Neural cell (in vitro differentiated cells): Measurements from ENCODE around the gene TBC1D19. TPM values are rescaled to one million over a fixed set of nuclear protein-coding genes. Genes with fewer than 3 reads are reported as not detected.

Source experiments
- H2AFZ ChIP-seq: fragments of 200-600, 300-800 bp; sonication (generic), shearing (Covaris generic); 2 replicates; pipeline ENCODE4 v1.6.0; 2014; ENCODE audit warnings: low read depth, mild to moderate bottlenecking, antibody characterized with exemption, low read length, moderate library complexity
- H3F3A ChIP-seq: fragments of 200-600 bp; shearing (Covaris generic); 2 replicates; pipeline ENCODE4 v1.6.1; 2016; ENCODE audit warnings: mild to moderate bottlenecking, moderate library complexity, mixed read lengths, antibody characterized with exemption, low read length; ENCODE audit not compliant: insufficient read depth, poor library complexity, severe bottlenecking
- H3K27ac ChIP-seq: fragments of 200-600, 300-800 bp; sonication (generic), shearing (Covaris generic); 2 replicates; pipeline ENCODE4 v1.5.1; 2014; ENCODE audit warnings: mild to moderate bottlenecking, low read length, moderate library complexity
- H3K27me3 ChIP-seq: fragments of 300-800, 200-600 bp; sonication (generic), shearing (Covaris generic); 2 replicates; pipeline ENCODE4 v1.6.0; 2014; ENCODE audit warnings: mild to moderate bottlenecking, low read depth, low read length, moderate library complexity; ENCODE audit not compliant: insufficient read depth
- H3K36me3 ChIP-seq: fragments of 300-800, 200-600 bp; sonication (generic), shearing (Covaris generic); 2 replicates; pipeline ENCODE4 v1.5.1; 2014; ENCODE audit warnings: mild to moderate bottlenecking, antibody characterized with exemption, low read length, moderate library complexity; ENCODE audit not compliant: insufficient read depth
- H3K4me2 ChIP-seq: fragments of 300-800, 200-600 bp; sonication (generic), shearing (Covaris generic); 2 replicates; pipeline ENCODE4 v1.6.0; 2014; ENCODE audit warnings: mild to moderate bottlenecking, low read length
- H3K4me3 ChIP-seq: fragments of 300-800, 200-600 bp; sonication (generic), shearing (Covaris generic); 2 replicates; pipeline ENCODE4 v1.5.1; 2014; ENCODE audit warnings: mild to moderate bottlenecking, low read length, moderate library complexity
- H3K79me2 ChIP-seq: fragments of 200-600 bp; shearing (Covaris generic); replicated peaks from 2 replicates; pipeline ENCODE4 v1.6.0; 2014; ENCODE audit warnings: mild to moderate bottlenecking, low read length, moderate library complexity; ENCODE audit not compliant: insufficient read depth
- H3K9ac ChIP-seq: fragments of 300-800, 200-600 bp; sonication (generic), shearing (Covaris generic); 2 replicates; pipeline ENCODE4 v1.6.1; 2016; ENCODE audit warnings: mild to moderate bottlenecking, low read length, mixed read lengths
- H3K9me2 ChIP-seq: fragments of 200-600 bp; shearing (Covaris generic); 2 replicates; pipeline ENCODE4 v1.6.1; 2016; ENCODE audit warnings: mild to moderate bottlenecking, low read length, mixed read lengths; ENCODE audit not compliant: insufficient read depth
- H3K9me3 ChIP-seq: fragments of 200-600, 300-800 bp; sonication (generic), shearing (Covaris generic); 2 replicates; pipeline ENCODE4 v1.6.1; 2016; ENCODE audit warnings: mild to moderate bottlenecking, mixed run types, low read length, moderate library complexity, mixed read lengths
- H4K20me1 ChIP-seq: fragments of 200-600 bp; shearing (Covaris generic); 2 replicates; pipeline ENCODE4 v1.6.1; 2016; ENCODE audit warnings: mild to moderate bottlenecking, mixed run types; ENCODE audit not compliant: insufficient read depth
- EP300 ChIP-seq: fragments of 450-650 bp; conservative IDR thresholded peaks from 2 replicates; pipeline ENCODE4 v1.6.1; 2014; ENCODE audit warnings: antibody characterized with exemption, mild to moderate bottlenecking, moderate library complexity; ENCODE audit not compliant: poor library complexity, severe bottlenecking
- EZH2 ChIP-seq: fragments of 200-600, 300-800 bp; shearing (Covaris generic), sonication (generic); IDR thresholded peaks from 2 replicates; pipeline ENCODE4 v1.6.1; 2014; ENCODE audit warnings: antibody characterized with exemption, low read length, borderline replicate concordance, mild to moderate bottlenecking; ENCODE audit not compliant: insufficient read depth, poor library complexity, severe bottlenecking
- MXI1 ChIP-seq: fragments of 450-650 bp; conservative IDR thresholded peaks from 2 replicates; pipeline ENCODE4 v1.6.1; 2014; ENCODE audit warnings: antibody characterized with exemption, mild to moderate bottlenecking; ENCODE audit not compliant: poor library complexity, severe bottlenecking
- POLR2AphosphoS5 ChIP-seq: IDR thresholded peaks from 2 replicates; pipeline ENCODE4 v1.6.1; 2012
- RAD21 ChIP-seq: fragments of 450-650 bp; conservative IDR thresholded peaks from 2 replicates; pipeline ENCODE4 v1.6.1; 2014; ENCODE audit warnings: antibody characterized with exemption, mild to moderate bottlenecking, moderate library complexity
- SMC3 ChIP-seq: fragments of 450-650 bp; conservative IDR thresholded peaks from 2 replicates; pipeline ENCODE4 v1.6.1; 2014; ENCODE audit warnings: antibody characterized with exemption, mild to moderate bottlenecking, moderate library complexity; ENCODE audit not compliant: poor library complexity
- TAF1 ChIP-seq: IDR thresholded peaks from 2 replicates; pipeline ENCODE4 v1.6.1; 2012; ENCODE audit warnings: low read depth
- polyA plus RNA-seq: library from polyadenylated mRNA; depleted of rRNA; stranded (reverse); fragments of >200 nt; gene quantifications from 2 replicates; pipeline ENCODE4 v1.2.3, GENCODE V29; 2014
- TF ChIP-seq, protein P1 (sequence below): IDR thresholded peaks from 2 replicates; pipeline ENCODE4 v1.6.1; 2012; ENCODE audit warnings: borderline replicate concordance
- TF ChIP-seq, protein P2 (sequence below): fragments of 450-650 bp; IDR thresholded peaks from 2 replicates; pipeline ENCODE4 v1.5.1; 2014; ENCODE audit warnings: antibody characterized with exemption, mild to moderate bottlenecking, moderate library complexity; ENCODE audit not compliant: poor library complexity, severe bottlenecking

TBC1D19 gene
- polyA plus RNA-seq, 1 donor from 2014 or later, result 23.1 TPM

GRCh38 chr4:26779224-26779623 is 195.3 kb downstream of the TBC1D19 start:
- H3K4me2 ChIP-seq, result no peak overlapping the region
- H3F3A ChIP-seq, result no peaks in the 10 kb centered on the region
- TF ChIP-seq POLR2AphosphoS5, result no peak
- TF ChIP-seq EP300, result no peak
- no peaks in the 10 kb centered on the region for H3K9me2 ChIP-seq
- H3K79me2 ChIP-seq, result no peaks in the 10 kb centered on the region
- no peaks in the 10 kb centered on the region for H3K36me3 ChIP-seq
- H2AFZ ChIP-seq, result no peak overlapping the region
- H3K9ac ChIP-seq, result no peak overlapping the region
- H3K9me3 ChIP-seq, result no peaks in the 10 kb centered on the region
- H3K27ac ChIP-seq, result no peak overlapping the region
- H3K27me3 ChIP-seq, result no peaks in the 10 kb centered on the region
- no peak overlapping the region for H3K4me3 ChIP-seq
- H4K20me1 ChIP-seq, result no peaks in the 10 kb centered on the region

DNA sequence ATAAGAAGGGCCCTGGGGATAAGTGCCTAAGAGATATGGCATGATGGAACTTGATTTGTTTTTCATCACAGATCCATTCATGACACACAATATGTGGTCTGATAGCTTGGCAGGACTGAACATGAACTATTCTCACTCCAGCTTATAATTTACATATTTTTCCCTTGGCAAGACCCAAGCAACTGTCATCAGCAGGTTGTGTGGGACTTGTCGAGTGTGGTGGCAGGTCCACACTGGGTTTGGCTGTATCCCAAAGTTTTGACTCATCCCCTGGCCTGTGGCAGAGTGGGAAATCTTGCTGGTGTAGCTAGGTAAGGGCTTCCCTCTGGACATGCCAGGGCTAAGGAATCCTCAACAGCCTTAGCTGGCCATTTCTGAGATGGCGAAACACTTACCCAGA is 195.8 kb downstream of the TBC1D19 start:
- Histone ChIP-seq H3K27me3 (no peaks in the 10 kb centered on the region), H3K4me2 (no peak overlapping the region), H3K36me3 (no peaks in the 10 kb centered on the region), H3K4me3 (no peak overlapping the region), H3K9me2 (no peaks in the 10 kb centered on the region), H3K9me3 (no peaks in the 10 kb centered on the region), H3K9ac (no peak overlapping the region), H3K27ac (no peak overlapping the region), H2AFZ (no peak overlapping the region), H3K79me2 (no peaks in the 10 kb centered on the region), H3F3A (no peaks in the 10 kb centered on the region), H4K20me1 (no peaks in the 10 kb centered on the region)
- TF ChIP-seq, protein P1, sequence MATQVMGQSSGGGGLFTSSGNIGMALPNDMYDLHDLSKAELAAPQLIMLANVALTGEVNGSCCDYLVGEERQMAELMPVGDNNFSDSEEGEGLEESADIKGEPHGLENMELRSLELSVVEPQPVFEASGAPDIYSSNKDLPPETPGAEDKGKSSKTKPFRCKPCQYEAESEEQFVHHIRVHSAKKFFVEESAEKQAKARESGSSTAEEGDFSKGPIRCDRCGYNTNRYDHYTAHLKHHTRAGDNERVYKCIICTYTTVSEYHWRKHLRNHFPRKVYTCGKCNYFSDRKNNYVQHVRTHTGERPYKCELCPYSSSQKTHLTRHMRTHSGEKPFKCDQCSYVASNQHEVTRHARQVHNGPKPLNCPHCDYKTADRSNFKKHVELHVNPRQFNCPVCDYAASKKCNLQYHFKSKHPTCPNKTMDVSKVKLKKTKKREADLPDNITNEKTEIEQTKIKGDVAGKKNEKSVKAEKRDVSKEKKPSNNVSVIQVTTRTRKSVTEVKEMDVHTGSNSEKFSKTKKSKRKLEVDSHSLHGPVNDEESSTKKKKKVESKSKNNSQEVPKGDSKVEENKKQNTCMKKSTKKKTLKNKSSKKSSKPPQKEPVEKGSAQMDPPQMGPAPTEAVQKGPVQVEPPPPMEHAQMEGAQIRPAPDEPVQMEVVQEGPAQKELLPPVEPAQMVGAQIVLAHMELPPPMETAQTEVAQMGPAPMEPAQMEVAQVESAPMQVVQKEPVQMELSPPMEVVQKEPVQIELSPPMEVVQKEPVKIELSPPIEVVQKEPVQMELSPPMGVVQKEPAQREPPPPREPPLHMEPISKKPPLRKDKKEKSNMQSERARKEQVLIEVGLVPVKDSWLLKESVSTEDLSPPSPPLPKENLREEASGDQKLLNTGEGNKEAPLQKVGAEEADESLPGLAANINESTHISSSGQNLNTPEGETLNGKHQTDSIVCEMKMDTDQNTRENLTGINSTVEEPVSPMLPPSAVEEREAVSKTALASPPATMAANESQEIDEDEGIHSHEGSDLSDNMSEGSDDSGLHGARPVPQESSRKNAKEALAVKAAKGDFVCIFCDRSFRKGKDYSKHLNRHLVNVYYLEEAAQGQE, result no peak
- TF ChIP-seq, protein P2, sequence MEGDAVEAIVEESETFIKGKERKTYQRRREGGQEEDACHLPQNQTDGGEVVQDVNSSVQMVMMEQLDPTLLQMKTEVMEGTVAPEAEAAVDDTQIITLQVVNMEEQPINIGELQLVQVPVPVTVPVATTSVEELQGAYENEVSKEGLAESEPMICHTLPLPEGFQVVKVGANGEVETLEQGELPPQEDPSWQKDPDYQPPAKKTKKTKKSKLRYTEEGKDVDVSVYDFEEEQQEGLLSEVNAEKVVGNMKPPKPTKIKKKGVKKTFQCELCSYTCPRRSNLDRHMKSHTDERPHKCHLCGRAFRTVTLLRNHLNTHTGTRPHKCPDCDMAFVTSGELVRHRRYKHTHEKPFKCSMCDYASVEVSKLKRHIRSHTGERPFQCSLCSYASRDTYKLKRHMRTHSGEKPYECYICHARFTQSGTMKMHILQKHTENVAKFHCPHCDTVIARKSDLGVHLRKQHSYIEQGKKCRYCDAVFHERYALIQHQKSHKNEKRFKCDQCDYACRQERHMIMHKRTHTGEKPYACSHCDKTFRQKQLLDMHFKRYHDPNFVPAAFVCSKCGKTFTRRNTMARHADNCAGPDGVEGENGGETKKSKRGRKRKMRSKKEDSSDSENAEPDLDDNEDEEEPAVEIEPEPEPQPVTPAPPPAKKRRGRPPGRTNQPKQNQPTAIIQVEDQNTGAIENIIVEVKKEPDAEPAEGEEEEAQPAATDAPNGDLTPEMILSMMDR, result no peak
- no peak for TF ChIP-seq EZH2
- no peak for TF ChIP-seq MXI1
- TF ChIP-seq TAF1, result no peak
- TF ChIP-seq SMC3, result no peak
- TF ChIP-seq POLR2AphosphoS5, result no peak
- TF ChIP-seq EP300, result no peak
- no peak for TF ChIP-seq RAD21

DNA sequence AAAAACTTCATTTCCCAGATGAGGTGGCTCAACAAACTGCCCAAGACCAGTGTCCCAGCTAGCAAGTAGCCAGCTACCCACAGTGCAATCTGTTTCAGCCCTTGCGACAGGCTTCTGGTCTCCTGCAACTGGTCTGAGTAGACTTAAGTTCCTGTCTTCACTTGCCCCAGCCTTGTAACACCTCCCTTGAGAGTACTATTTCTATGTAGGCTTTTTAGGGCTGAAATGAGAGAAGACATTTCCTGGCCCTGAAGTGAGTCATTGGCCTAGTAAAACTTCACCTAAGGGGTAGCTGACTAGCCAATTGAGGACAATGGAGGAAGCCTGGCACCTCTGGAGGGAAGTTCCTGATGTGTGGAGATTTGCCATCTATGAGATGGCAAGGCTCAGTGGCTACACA is 196.7 kb downstream of the TBC1D19 start:
- Histone ChIP-seq H4K20me1 (no peaks in the 10 kb centered on the region), H3K27ac (no peak overlapping the region), H3K36me3 (no peaks in the 10 kb centered on the region), H3F3A (no peaks in the 10 kb centered on the region), H2AFZ (no peak overlapping the region), H3K4me3 (no peak overlapping the region), H3K9me3 (no peaks in the 10 kb centered on the region), H3K9me2 (no peaks in the 10 kb centered on the region), H3K9ac (no peak overlapping the region), H3K4me2 (no peak overlapping the region), H3K79me2 (no peaks in the 10 kb centered on the region), H3K27me3 (no peaks in the 10 kb centered on the region)
- TF ChIP-seq POLR2AphosphoS5 (no peak), RAD21 (no peak), EZH2 (no peak), TAF1 (no peak), EP300 (no peak), MXI1 (no peak), SMC3 (no peak)
- TF ChIP-seq, protein P1, result no peak
